ENCODE data around the gene ACYP1. TPM values are rescaled to one million over a fixed set of nuclear protein-coding genes. Genes with fewer than 3 reads are reported as not detected.

ACYP1 gene
- total RNA-seq, 1 donor from 2014 or later = 10.4 TPM

DNA sequence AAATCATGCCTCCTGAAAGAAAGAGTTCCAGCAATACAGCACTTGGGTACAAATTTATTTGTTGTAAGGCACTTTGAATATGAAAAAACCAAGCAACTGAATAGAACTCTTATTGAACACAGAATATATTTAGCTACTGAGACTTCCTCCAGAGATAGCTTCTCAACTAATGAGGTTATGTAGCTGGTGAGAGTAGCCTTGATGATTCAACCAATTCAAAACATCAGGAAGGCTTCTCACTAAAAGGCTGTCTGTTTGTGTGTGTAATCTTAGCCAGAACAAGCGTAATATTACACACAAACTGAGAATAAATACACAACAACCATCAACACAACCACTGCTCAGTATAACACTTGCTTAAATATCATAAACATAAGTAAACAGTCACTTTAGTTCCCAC is 40.7 kb downstream of the ACYP1 start:
- Mint-ChIP-seq H3K36me3 (ENCODE audit: unreplicated experiment) (peaks cover 38% of the 10 kb centered on the region), H3K27me3 (ENCODE audit: unreplicated experiment) (no peaks in the 10 kb centered on the region), H3K27ac (ENCODE audit: unreplicated experiment) (no peak overlapping the region), H3K4me1 (ENCODE audit: unreplicated experiment) (no peaks in the 10 kb centered on the region), H3K4me3 (ENCODE audit: unreplicated experiment) (no peak overlapping the region), H3K9me3 (ENCODE audit: unreplicated experiment) (no peaks in the 10 kb centered on the region)
- DNase-seq (ENCODE audit: extremely low spot score, unreplicated experiment) = no peak
- TF ChIP-seq, protein P1, sequence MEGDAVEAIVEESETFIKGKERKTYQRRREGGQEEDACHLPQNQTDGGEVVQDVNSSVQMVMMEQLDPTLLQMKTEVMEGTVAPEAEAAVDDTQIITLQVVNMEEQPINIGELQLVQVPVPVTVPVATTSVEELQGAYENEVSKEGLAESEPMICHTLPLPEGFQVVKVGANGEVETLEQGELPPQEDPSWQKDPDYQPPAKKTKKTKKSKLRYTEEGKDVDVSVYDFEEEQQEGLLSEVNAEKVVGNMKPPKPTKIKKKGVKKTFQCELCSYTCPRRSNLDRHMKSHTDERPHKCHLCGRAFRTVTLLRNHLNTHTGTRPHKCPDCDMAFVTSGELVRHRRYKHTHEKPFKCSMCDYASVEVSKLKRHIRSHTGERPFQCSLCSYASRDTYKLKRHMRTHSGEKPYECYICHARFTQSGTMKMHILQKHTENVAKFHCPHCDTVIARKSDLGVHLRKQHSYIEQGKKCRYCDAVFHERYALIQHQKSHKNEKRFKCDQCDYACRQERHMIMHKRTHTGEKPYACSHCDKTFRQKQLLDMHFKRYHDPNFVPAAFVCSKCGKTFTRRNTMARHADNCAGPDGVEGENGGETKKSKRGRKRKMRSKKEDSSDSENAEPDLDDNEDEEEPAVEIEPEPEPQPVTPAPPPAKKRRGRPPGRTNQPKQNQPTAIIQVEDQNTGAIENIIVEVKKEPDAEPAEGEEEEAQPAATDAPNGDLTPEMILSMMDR (IDR thresholded peaks at IDR 0.05) = no peak

DNA sequence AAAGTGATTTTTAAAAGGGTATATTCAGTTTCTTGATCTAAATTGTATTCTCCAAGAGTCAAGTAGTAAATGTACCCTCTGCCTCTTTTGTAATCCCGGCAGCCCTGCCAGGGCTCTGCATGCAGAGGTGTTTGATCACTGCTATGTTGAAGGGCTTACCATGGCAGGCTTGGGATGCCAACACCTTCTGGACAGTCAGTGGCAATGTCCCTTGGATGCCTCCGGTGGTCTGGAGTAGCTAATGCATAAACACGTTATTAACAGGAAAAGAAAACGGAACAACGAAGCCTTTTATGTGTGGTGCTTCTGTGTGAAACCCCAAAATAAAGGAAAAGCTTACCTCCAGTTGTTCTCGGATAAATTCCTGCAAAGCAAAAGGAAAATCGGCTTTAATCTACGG is 41.2 kb downstream of the ACYP1 start:
- H3K36me3 Mint-ChIP-seq (ENCODE audit: unreplicated experiment) = peaks cover 35% of the 10 kb centered on the region
- DNase-seq (ENCODE audit: extremely low spot score, unreplicated experiment) = no peak
- no peaks in the 10 kb centered on the region for H3K9me3 Mint-ChIP-seq (ENCODE audit: unreplicated experiment)
- no peaks in the 10 kb centered on the region for H3K4me1 Mint-ChIP-seq (ENCODE audit: unreplicated experiment)
- H3K4me3 Mint-ChIP-seq (ENCODE audit: unreplicated experiment) = no peak overlapping the region
- H3K27ac Mint-ChIP-seq (ENCODE audit: unreplicated experiment) = no peak overlapping the region
- no peaks in the 10 kb centered on the region for H3K27me3 Mint-ChIP-seq (ENCODE audit: unreplicated experiment)
- TF ChIP-seq, protein P1 (IDR thresholded peaks at IDR 0.05) = peak; percentile 49

DNA sequence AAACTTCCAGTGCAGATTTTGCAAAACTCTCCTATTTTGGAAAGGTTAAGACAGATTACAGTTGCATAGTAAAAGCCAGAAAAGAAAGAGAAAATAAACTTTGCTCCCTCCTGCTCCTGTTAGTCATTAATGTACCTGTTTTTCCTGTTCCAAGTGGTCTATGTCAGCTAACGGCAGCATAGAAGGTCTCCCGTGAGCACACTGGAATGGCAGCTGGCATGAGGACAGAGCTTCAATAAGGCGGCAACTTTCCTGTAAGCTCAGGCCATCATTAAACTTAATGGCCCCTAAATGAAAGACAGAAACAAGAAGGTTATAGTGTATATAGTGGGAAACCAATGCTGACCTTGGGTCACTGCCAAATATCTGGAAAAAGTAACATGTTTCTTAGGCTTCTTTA is 45.1 kb downstream of the ACYP1 start:
- Mint-ChIP-seq H3K4me1 (ENCODE audit: unreplicated experiment) (no peaks in the 10 kb centered on the region), H3K36me3 (ENCODE audit: unreplicated experiment) (peaks cover 48% of the 10 kb centered on the region)

DNA sequence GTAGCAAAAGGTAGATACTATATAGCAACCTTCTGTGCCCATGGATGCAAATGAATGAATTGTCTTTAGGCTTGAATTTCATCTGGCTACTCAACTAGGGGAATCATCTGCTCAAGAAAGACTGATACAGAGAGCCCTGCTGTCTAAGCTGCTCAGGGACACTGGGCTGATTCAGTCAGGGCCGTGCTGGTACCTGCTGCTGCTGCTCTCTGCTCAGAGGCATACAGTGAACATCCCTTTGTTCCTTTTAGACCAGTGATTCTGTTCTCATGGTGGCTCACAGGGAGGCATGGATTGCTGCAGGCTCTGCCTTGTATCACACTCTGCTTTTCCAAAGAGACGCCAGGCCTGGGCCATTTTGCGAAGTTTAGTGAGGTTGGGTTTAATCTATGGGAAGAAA is 47.0 kb downstream of the ACYP1 start:
- TF ChIP-seq, protein P1 (IDR thresholded peaks at IDR 0.05) = no peak
- Mint-ChIP-seq H3K36me3 (ENCODE audit: unreplicated experiment) (peaks cover 41% of the 10 kb centered on the region), H3K27ac (ENCODE audit: unreplicated experiment) (no peak overlapping the region), H3K9me3 (ENCODE audit: unreplicated experiment) (no peaks in the 10 kb centered on the region), H3K4me1 (ENCODE audit: unreplicated experiment) (peaks cover 6% of the 10 kb centered on the region), H3K27me3 (ENCODE audit: unreplicated experiment) (no peaks in the 10 kb centered on the region), H3K4me3 (ENCODE audit: unreplicated experiment) (no peak overlapping the region)
- DNase-seq (ENCODE audit: extremely low spot score, unreplicated experiment) = no peak

More for the DNA sequence above, 45.1 kb downstream of the ACYP1 start:
- DNase-seq (ENCODE audit: extremely low spot score, unreplicated experiment) = no peak
- Mint-ChIP-seq H3K27ac (ENCODE audit: unreplicated experiment) (no peak overlapping the region), H3K4me3 (ENCODE audit: unreplicated experiment) (no peak overlapping the region), H3K9me3 (ENCODE audit: unreplicated experiment) (no peaks in the 10 kb centered on the region), H3K27me3 (ENCODE audit: unreplicated experiment) (no peaks in the 10 kb centered on the region)
- TF ChIP-seq, protein P1 (IDR thresholded peaks at IDR 0.05) = no peak

DNA sequence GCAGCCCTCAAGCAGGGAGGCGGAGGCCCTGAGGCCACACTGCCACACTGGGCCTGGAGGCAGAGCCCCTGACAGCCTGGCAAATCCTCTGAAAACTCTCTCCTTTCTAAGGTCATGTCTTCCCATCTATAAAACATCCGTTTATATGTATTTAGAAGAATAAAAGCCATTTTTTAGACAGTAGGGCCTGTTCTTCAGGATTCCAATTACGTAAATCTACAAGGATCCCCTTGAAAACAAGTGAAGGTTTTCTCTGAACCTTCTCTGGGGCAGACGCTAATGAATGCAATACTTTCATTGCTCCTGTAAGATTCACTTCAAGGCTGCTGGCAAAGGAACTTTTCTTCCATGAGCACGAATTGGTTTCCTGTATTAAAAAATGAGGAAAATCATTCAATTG is 48.3 kb downstream of the ACYP1 start:
- Mint-ChIP-seq H3K27me3 (ENCODE audit: unreplicated experiment) (no peaks in the 10 kb centered on the region), H3K4me1 (ENCODE audit: unreplicated experiment) (peaks cover 18% of the 10 kb centered on the region), H3K4me3 (ENCODE audit: unreplicated experiment) (no peak overlapping the region), H3K27ac (ENCODE audit: unreplicated experiment) (no peak overlapping the region), H3K9me3 (ENCODE audit: unreplicated experiment) (no peaks in the 10 kb centered on the region), H3K36me3 (ENCODE audit: unreplicated experiment) (peaks cover 34% of the 10 kb centered on the region)
- TF ChIP-seq, protein P1 (IDR thresholded peaks at IDR 0.05) = no peak
- no peak for DNase-seq (ENCODE audit: extremely low spot score, unreplicated experiment)
